Cardiac muscle cell (in vitro differentiated cells and primary cell): ENCODE measurements around the gene KIAA1671. TPM values are rescaled to one million over a fixed set of nuclear protein-coding genes. Genes with fewer than 3 reads are reported as not detected.

ENCODE experiments used
- DNase-seq, 2 donors: peaks; one replicate each; pipeline versions ENCODE4 v3.0.0 to v3.0.0-alpha.2; 2010 to 2017; ENCODE audit warnings: low read depth in 1 of 2, low spot score in 1 of 2
- H3K27ac ChIP-seq: fragments of 200-600 bp; sonication (generic); 2 replicates; pipeline ENCODE4 v1.5.1; 2016
- H3K27me3 ChIP-seq: fragments of 200-600 bp; sonication (generic); 2 replicates; pipeline ENCODE4 v1.6.0; 2016; ENCODE audit warnings: control low read depth
- H3K36me3 ChIP-seq: fragments of 200-600 bp; sonication (generic); 2 replicates; pipeline ENCODE4 v1.5.1; 2016; ENCODE audit warnings: control low read depth
- H3K4me1 ChIP-seq: fragments of 200-600 bp; sonication (generic); 2 replicates; pipeline ENCODE4 v1.8.1; 2017; ENCODE audit warnings: low read depth, mild to moderate bottlenecking, mixed run types
- H3K4me3 ChIP-seq: fragments of 200-600 bp; sonication (generic); 2 replicates; pipeline ENCODE4 v1.5.1; 2016; ENCODE audit warnings: mild to moderate bottlenecking
- H3K9me3 ChIP-seq: fragments of 200-600 bp; sonication (generic); 2 replicates; pipeline ENCODE4 v1.5.1; 2017; ENCODE audit warnings: low read depth, mild to moderate bottlenecking, control low read depth
- polyA plus RNA-seq: library from polyadenylated mRNA; unstranded; fragments of >200 nt; fragmentation: Nextera tagmentation; extraction: Ambion mirVana; gene quantifications from 2 replicates; pipeline ENCODE4 v1.2.1, GENCODE V29; 2016
- total RNA-seq: library from RNA; depleted of rRNA; stranded (reverse); fragments of >200 nt; gene quantifications from 2 replicates; pipeline ENCODE4 v1.2.3, GENCODE V29; 2016
- TF ChIP-seq, protein P1 (sequence below): IDR thresholded peaks from 2 replicates; pipeline ENCODE4 v1.5.1; 2012; ENCODE audit warnings: low read depth, mild to moderate bottlenecking, low read length

Gene KIAA1671
- total and polyA plus RNA-seq, 2 experiments from 2014 or later = 10.9 to 37.3 TPM

GRCh38 chr22:25018009-25018408 is 65.5 kb downstream of the KIAA1671 start:
- Histone ChIP-seq H3K4me1 (peaks cover 41% of the 10 kb centered on the region), H3K36me3 (no peaks in the 10 kb centered on the region), H3K9me3 (no peaks in the 10 kb centered on the region), H3K27me3 (no peaks in the 10 kb centered on the region), H3K4me3 (no peak overlapping the region), H3K27ac (peak overlapping the region; percentile 37)
- TF ChIP-seq, protein P1, sequence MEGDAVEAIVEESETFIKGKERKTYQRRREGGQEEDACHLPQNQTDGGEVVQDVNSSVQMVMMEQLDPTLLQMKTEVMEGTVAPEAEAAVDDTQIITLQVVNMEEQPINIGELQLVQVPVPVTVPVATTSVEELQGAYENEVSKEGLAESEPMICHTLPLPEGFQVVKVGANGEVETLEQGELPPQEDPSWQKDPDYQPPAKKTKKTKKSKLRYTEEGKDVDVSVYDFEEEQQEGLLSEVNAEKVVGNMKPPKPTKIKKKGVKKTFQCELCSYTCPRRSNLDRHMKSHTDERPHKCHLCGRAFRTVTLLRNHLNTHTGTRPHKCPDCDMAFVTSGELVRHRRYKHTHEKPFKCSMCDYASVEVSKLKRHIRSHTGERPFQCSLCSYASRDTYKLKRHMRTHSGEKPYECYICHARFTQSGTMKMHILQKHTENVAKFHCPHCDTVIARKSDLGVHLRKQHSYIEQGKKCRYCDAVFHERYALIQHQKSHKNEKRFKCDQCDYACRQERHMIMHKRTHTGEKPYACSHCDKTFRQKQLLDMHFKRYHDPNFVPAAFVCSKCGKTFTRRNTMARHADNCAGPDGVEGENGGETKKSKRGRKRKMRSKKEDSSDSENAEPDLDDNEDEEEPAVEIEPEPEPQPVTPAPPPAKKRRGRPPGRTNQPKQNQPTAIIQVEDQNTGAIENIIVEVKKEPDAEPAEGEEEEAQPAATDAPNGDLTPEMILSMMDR = no peak
- DNase-seq = peak in 1 of 2 donors; percentile 38

DNA sequence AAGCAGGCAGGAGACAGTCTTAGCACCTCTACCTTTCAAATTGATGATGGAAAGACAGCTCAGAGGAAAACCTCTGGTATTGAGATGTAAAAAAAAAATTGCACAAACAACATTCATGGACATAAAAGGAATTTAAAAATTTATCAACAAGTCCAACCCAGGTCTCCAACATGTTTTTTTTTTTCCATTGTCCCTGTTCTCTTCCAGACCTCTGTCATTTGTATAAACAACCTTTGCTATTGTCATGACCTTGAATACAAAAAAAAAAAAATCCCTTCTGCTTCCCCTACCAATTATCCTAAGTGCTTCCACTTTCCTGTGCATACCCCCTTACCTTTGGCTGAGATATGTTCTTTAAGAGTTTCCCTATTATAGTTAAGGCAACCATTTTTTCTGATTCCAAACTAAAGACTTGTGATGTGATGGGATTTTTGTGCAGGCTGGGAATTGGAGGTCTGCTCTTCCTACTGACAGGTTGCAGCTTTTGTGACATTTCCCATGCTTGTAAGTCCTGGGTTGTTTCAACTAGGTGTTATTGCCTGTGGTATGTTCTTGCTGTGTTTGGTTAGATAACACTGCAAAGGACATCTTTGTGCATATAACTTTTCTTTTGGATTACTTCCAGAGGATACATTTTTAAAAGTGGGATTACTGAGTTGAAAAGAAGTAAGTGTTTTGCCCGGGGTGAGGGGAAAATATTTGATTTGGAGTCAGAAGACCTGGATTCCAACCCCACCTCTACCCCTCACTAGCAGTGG is 67.1 kb downstream of the KIAA1671 start:
- TF ChIP-seq, protein P1 = no peak
- no peaks in the 10 kb centered on the region for H3K27me3 ChIP-seq
- no peaks in the 10 kb centered on the region for H3K9me3 ChIP-seq
- H3K36me3 ChIP-seq = no peaks in the 10 kb centered on the region
- DNase-seq = no peak
- no peak overlapping the region for H3K4me3 ChIP-seq
- H3K4me1 ChIP-seq = peaks cover 36% of the 10 kb centered on the region
- H3K27ac ChIP-seq = no peak overlapping the region

DNA sequence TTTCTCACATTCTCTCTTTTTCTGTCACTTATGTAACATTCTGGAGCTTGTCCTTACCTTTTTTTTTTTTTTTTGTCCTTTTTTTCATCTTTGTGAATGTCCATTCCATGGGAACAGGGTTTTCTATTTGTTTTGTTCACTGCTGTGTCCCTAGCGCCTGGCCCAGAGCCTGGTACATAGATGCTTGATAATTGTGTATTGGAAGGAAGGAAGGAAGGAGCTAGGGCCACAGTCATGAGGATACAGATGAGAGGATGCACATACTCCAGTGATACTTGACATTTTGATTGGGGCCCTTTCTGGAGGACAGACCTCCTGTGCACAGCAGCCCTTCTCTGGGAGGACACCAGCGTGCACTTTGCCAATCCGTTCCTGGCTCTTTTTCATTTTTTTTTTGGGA is 68.9 kb downstream of the KIAA1671 start:
- Histone ChIP-seq H3K36me3 (no peaks in the 10 kb centered on the region), H3K27ac (no peak overlapping the region), H3K27me3 (no peaks in the 10 kb centered on the region), H3K9me3 (no peaks in the 10 kb centered on the region), H3K4me3 (no peak overlapping the region), H3K4me1 (peaks cover 39% of the 10 kb centered on the region)
- no peak for DNase-seq
- TF ChIP-seq, protein P1 = no peak

DNA sequence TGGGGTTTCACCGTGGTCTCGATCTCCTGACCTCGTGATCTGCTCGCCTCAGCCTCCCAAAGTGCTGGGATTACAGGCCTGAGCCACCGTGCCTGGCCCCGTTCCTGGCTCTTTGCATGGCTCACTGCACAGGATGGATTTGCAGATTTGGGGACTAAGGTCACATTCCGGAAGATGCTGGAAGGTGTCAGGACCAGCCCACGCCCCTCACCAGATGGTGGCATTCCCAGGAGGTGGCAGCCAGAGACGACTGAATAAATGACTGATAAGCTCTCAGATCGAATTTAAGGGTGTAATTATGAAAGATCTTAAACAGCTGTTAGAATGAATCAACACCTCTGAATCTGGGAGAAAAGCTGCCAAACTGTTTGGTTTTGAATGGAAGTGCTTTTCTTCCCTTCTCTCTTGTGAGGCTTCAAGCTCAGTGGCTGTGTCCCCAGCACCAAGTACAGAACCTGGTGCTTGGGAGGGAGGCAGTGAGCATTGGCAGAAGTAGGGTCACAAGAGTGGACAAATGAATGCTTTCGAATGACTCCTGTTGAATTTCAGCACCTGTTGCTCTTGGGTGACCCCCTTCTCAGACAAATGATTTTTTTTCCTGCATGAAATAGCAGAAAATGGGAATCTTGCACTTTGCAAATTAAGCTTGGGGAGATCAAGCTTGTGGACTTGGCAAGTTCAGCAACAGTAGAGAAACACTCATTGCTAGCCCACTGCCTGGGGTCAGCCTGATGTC is 69.6 kb downstream of the KIAA1671 start:
- Histone ChIP-seq H3K9me3 (no peaks in the 10 kb centered on the region), H3K4me3 (no peak overlapping the region), H3K27ac (no peak overlapping the region), H3K36me3 (no peaks in the 10 kb centered on the region), H3K27me3 (no peaks in the 10 kb centered on the region), H3K4me1 (peaks cover 46% of the 10 kb centered on the region)
- peak in 1 of 2 donors; percentile 8 for DNase-seq
- TF ChIP-seq, protein P1 = no peak

DNA sequence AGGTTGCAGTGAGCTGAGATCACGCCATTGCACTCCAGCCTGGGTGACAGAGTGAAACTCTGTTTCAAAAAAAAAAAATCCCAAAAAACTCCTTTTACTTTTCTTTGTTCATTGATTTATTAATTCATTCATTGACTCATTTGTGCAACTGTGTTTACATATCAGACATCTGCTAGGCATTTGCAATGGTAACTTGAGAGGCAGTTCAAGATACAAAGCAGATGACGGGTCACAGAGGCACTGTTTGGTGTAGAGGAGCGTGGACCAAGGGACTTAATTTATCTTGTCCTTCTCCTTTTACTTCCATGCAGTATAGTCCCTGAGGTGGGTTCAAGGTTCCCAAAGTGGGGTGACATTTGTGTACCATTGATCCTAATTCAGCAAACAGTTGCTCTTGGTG is 71.4 kb downstream of the KIAA1671 start:
- no peak for DNase-seq
- H3K9me3 ChIP-seq = no peaks in the 10 kb centered on the region
- no peaks in the 10 kb centered on the region for H3K36me3 ChIP-seq
- no peak overlapping the region for H3K4me3 ChIP-seq
- no peaks in the 10 kb centered on the region for H3K27me3 ChIP-seq
- TF ChIP-seq, protein P1 = no peak
- peaks cover 47% of the 10 kb centered on the region for H3K4me1 ChIP-seq
- peak overlapping the region; percentile 96 for H3K27ac ChIP-seq
